HG02623 (cell line): ENCODE results near the gene ADGRL2.
"Not testable (repeated sequence)": the region's sequence is repeated elsewhere in the genome, so short reads cannot be mapped to it uniquely, and the experiment has no call there.

Source experiments
- ATAC-seq: cut with Tn5 transposase; IDR thresholded peaks from one replicate; pipeline ENCODE4 v1.9.1; 2021; ENCODE audit warnings: moderate library complexity; ENCODE audit not compliant: unreplicated experiment

The ADGRL2 gene

DNA sequence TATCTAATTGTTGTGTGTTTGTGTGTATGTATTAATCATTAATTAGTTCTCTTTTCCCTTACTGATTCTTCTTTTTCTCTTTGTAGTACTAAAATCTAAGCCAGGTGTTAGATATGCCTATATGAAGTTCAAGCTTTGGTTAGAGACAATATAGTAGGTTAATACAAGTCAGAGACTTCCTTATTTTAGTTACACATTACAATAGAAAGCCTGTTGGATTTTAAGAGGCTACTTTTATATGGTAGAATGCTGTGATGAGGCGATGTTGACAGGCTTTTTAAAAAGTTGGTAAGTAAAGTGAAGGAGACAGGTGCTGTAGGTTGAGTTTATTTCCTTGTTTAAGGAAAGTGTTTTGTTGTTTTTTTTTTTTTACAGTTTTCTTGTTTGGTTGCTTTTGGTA, 45.9 kb downstream of the ADGRL2 start:
- ATAC-seq = no peak

- no peak for ATAC-seq
These were observed 46.3 kb downstream of the ADGRL2 start for GRCh38 chr1:81847063-81847462.

DNA sequence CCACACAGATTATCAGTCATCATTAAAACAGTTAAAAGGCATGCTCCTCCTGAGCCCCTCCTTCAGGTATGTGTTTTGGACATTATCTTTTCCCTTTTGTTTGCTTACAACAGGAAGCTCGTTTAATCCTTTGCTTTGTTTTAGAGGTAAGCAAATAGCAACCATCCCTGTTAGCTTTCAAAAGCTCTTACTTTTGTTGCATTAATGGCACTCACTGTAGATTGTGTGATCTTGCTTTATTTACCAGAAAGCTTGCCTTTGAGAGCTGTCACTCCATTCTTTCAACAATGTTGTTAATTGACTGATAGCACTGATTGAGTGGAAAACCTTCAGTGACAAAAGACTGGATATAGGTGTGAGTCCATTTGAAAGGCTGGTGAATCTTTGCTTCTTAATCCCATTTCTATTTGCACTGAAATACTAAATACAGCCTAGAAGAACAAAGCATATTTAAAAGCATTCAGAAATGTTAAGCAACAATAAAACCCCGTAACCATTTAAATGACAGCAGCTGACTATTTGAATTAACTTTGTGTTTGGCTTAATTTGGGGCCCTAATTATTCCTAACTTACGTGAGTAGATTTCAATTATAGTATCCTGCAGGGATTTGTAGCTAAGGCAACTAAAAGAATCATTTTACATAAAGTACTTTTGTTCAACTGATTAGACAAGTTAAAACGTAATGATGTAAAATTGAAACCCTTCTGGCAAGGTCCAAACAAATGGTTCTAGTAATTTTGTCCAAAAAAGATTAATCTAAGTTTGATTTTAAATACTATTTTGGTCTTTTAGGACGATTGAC, 48.3 kb downstream of the ADGRL2 start:
- no peak for ATAC-seq

DNA sequence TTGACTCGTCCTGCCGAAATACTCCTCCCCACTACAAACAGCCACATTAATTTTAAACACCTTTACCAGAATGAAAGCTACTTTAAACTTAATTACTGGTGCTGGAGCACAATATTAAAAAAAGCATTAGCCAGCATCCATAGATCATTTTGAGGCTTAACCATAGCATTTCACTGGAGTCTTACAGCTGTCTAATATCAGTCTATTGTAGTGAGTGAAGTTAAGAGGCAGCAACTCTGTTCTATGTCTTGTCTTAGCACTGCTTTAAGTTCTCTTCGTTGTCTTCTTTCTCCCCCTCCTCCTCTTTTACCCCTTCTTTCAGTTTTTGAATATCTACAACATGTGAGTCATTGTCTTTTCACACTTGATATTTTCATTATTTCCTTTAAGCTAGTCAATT, 49.3 kb downstream of the ADGRL2 start:
- no peak for ATAC-seq

DNA sequence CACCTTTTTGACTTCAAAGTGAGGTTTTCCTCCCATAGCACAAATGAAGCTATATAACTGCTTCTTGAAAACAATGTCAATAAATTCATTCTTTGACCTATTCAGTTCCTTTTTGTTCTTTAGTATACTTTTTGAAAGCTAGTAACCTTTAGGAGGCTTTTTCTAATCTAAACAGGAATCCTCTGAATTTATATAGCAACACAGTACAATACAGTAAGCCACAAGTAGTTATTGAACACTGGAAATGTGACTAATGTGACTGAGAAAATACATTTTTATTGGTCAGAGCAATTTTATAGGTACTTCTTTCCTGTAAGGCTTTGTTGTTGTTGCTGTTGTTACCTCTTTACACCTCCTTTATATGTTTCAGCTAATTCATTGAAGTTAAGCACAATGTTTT, 49.8 kb downstream of the ADGRL2 start:
- ATAC-seq = no peak

GRCh38 chr1:81851217-81851616, 50.5 kb downstream of the ADGRL2 start:
- no peak for ATAC-seq

GRCh38 chr1:81852961-81853360, 52.2 kb downstream of the ADGRL2 start:
- ATAC-seq = no peak

GRCh38 chr1:81867235-81867634, 66.5 kb downstream of the ADGRL2 start:
- no peak for ATAC-seq

DNA sequence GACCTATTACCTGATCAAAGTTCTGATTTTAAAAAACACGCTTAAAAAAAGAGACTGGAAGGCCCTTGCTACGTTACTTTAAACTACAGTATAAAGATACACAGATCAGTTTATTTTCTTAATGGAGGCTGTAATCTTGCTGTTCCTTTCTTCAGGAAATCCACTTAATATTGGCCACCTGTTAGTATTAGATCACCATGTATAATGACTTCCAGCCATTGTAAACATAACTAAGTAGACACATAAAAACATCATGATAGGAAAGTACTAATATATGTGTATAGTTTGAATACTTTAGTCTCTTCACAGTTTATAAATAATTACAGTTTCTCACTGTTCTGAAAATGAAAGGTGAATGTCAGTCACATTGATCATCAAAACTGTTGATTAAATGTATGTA, 68.6 kb downstream of the ADGRL2 start:
- no peak for ATAC-seq

DNA sequence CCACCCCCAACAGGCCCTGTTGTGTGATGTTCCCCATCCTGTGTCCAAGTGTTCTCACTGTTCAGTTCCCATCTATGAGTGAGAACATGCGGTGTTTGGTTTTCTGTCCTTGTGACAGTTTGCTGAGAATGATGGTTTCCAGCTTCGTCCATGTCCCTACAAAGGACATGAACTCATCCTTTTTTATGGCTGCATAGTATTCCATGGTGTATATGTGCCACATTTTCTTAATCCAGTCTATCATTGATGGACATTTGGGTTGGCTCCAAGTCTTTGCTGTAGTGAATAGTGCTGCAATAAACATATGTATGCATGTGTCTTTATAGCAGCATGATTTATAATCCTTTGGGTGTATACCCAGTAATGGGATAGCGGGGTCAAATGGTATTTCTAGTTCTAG, 70.4 kb downstream of the ADGRL2 start:
- ATAC-seq = not testable (repeated sequence)

GRCh38 chr1:81873946-81874345, 73.2 kb downstream of the ADGRL2 start:
- no peak for ATAC-seq

DNA sequence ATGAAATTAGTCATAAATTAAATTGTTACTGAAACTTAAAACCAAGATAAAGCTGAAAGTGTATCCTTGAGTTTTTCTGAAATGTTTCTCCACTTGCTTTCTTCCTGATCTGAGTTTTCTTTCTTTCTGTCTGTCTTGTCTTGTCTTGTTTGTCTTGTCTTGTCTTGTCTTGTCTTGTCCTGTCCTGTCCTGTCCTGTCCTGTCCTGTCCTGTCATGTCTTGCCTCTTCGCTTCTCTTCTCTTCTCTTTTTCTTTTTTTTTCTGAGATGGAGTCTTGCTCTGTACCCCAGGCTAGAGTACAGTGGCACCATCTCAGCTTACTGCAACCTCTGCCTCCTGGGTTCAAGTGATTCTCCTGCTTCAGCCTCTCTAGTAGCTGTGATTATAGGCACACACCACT, 73.7 kb downstream of the ADGRL2 start:
- no peak for ATAC-seq

- ATAC-seq = no peak
These were observed 74.2 kb downstream of the ADGRL2 start for GRCh38 chr1:81874940-81875339.

DNA sequence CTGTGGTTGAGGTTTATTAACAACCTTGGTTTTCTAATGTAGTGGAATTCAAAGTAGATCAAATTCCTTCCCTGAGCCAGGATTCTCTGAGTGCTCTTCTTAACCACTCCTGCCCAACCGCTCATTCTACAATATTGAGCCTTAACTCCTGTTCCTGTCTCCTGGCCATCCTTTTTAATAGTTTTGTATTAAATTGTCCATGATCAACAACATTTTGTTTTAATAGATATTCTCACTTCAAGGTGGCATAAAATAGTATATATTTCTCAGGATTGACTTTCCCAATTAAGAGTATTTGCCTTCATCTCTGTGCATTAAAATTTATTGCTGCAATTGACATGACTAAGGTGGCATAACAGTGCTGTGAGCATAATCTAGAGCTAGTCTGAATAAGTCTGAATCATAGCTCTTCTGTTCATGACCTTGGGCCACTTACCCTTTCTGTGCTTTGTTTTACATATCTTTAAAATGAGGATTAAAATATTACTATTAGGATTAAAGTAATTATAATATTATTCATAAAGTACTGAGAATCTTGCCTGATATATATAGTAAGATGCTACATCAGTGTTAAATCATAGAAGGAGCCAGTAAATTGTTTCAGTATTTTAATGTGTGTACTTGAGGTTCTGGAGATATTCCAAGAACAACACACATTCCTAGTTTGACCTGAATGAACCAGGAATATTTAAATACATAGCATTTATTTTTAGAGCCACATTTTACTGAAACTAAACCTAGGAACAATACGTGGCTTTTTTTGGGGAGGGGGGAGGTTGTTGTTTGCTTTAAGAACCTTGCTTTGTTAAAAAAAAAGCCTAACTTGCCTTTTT, 76.4 kb downstream of the ADGRL2 start:
- no peak for ATAC-seq

- ATAC-seq = no peak
These were observed 77.2 kb downstream of the ADGRL2 start for GRCh38 chr1:81877940-81878339.

GRCh38 chr1:81878538-81878937, 77.8 kb downstream of the ADGRL2 start:
- ATAC-seq = no peak

GRCh38 chr1:81880781-81881180, 80.0 kb downstream of the ADGRL2 start:
- ATAC-seq = no peak

DNA sequence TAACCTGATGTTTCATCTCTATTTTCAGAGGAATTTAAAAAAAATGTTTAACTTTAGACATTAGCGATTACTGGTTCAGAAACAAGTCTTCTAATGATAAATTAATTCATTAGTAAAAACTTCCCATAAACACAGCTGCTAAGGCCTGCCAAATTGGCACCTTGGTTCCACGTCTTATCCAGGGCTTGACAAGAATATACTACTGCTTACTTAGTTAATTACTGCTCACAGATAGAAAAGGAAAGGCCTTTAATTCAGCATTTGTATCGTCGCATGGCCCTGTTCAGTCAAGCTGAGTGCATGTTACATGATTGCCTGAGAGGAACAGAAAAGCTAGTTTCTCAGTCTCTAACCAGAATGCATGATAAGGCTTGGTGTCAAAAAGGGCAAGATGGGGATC, 84.6 kb downstream of the ADGRL2 start:
- ATAC-seq = no peak

DNA sequence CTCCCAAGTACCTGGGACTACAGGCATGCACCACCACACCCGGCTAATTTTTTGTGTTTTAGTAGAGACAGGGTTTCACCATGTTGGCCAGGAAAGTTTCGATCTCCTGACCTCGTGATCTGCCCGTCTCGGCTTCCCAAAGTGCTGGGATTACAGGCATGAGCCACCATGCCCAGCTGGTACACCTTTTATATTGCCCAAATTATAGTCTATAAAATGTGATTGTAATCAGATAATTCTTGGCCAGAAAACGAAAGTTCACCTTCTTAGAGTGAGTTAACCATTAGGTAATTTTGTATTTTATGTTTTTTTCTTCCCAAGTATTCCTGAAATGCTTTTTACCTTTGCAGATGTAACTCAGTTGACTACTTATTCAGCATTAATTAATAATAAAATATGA, 85.6 kb downstream of the ADGRL2 start:
- not testable (repeated sequence) for ATAC-seq

DNA sequence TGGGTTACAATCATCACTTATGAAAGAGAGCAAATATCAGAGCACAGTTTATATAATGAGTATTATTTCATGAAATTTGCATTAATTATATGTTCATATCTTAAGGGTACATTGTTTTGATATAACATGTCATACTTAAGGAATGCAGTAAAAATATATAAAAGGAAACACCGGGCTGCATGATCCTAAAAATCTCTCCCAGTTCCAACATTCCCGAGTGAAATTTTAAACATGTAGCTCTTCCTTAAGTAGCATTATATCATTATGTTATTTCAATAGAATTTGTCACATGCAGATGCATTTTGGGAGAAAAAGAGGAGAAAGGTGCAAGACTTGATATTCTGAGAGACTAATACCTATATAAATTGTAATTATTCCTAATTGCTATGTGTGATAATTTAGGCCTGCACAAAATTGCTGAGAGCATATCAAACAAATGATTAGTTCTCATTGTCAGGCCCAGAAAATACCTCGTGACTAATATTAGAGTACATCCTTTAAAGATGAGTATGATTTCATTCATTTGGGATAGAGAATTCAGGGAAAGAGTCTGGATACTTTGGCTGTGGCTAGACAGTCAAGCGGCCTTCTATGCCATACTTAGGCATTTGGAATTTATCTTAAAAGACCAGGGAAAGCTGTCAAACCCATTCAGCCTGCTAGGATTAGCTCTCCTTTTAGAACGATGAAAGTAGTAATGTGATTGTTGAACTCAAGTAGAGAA, 86.8 kb downstream of the ADGRL2 start:
- no peak for ATAC-seq

DNA sequence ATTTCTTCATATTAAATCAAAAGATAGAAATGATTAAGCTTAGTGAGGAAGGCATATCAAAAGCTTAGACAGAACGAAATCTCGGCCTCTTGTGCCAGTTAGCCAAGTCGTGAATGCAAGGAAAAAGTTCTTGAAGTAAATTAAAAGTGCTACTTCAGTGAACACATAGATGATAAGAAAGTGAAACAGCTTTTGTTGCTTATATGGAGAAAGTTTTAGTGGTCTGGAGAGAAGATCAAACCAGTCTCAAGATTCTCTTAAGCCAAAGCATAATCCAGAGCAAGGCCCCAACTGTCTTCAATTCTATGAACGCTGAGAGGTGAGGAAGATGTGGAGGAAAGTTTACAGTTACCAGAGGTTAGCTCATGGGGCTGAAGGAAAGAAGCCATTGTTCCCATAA, 88.4 kb downstream of the ADGRL2 start:
- ATAC-seq = no peak

DNA sequence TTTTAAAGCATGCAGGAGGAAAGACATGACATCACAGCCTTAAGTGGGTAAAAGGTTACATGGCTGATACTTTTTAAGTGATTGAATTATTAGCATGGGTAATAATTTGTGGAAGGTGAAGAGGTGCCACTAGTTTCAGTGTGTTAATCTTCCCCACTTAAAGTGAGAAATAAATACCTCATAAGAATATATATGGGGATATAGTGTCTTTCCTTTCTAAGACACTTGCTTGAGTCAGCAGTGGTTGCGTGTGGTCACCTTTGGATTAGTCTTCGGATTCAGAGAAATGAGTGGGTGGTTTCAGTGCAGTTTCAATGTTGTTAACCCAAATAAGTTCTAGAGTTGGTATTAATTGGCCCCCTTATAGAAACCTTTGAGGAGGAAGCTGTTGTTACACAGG, 94.1 kb downstream of the ADGRL2 start:
- ATAC-seq = no peak
